ENCODE data around the gene SYT7. TPM values are rescaled to one million over a fixed set of nuclear protein-coding genes. Genes with fewer than 3 reads are reported as not detected.

The SYT7 gene
- total and polyA plus RNA-seq, 2 experiments from 2014 or later: 0.40 to 1.9 TPM

GRCh38 chr11:61477727-61478148 is 103.1 kb downstream of the SYT7 start:
- peaks cover 26% of the 10 kb centered on the region for H3K4me1 ChIP-seq (ENCODE audit: insufficient read depth)
- TF ChIP-seq EZH2phosphoT487 (IDR thresholded peaks at IDR 0.05; ENCODE audit: insufficient read depth, low read depth) (no peak), EZH2 (IDR thresholded peaks at IDR 0.05; ENCODE audit: insufficient read depth, poor library complexity, severe bottlenecking) (no peak)
- no peaks in the 10 kb centered on the region for H3K36me3 ChIP-seq (ENCODE audit: low read depth)
- no peaks in the 10 kb centered on the region for H3K79me2 ChIP-seq (ENCODE audit: insufficient read depth)
- peak; percentile 56 for DNase-seq
- H3K27me3 ChIP-seq (replicated peaks; ENCODE audit: insufficient read depth): no peaks in the 10 kb centered on the region
- no peak overlapping the region for H2AFZ ChIP-seq
- no peaks in the 10 kb centered on the region for H4K20me1 ChIP-seq (ENCODE audit: insufficient read depth)
- peaks cover 16% of the 10 kb centered on the region for H3F3A ChIP-seq (ENCODE audit: insufficient read depth)
- no peak overlapping the region for H3K9ac ChIP-seq
- in situ Hi-C loops (cut with MboI): loop anchor here (10.0 kb wide), 1 partner anchor 157 kb away; no protein-coding TSS in a partner anchor
- WGBS, 2 experiments (ENCODE audit: low coverage in 1 of 2, low lambda C conversion rate in 2 of 2, missing lambda C conversion rate in 2 of 2): 1 to 2% methylated on average over 16 to 18 of the region's 18 CpGs
- no peak overlapping the region for H3K4me3 ChIP-seq
- no peaks in the 10 kb centered on the region for H3K9me2 ChIP-seq (ENCODE audit: insufficient read depth)
- no peaks in the 10 kb centered on the region for H3K9me3 ChIP-seq (ENCODE audit: low read depth)
- no peak overlapping the region for H3K27ac ChIP-seq
- H3K4me2 ChIP-seq (ENCODE audit: unreplicated experiment): peak overlapping the region; percentile 53

GRCh38 chr11:61477126-61477525 is 103.8 kb downstream of the SYT7 start:
- H4K20me1 ChIP-seq (ENCODE audit: insufficient read depth): no peaks in the 10 kb centered on the region
- H3K27me3 ChIP-seq (replicated peaks; ENCODE audit: insufficient read depth): no peaks in the 10 kb centered on the region
- H3K9me3 ChIP-seq (ENCODE audit: low read depth): no peaks in the 10 kb centered on the region
- in situ Hi-C loops (cut with MboI): loop anchor here (10.0 kb wide), 1 partner anchor 158 kb away; no protein-coding TSS in a partner anchor
- no peaks in the 10 kb centered on the region for H3K79me2 ChIP-seq (ENCODE audit: insufficient read depth)
- TF ChIP-seq EZH2 (IDR thresholded peaks at IDR 0.05; ENCODE audit: insufficient read depth, poor library complexity, severe bottlenecking) (no peak), EZH2phosphoT487 (IDR thresholded peaks at IDR 0.05; ENCODE audit: insufficient read depth, low read depth) (no peak)
- no peak overlapping the region for H3K4me3 ChIP-seq
- H3K9ac ChIP-seq: no peak overlapping the region
- H2AFZ ChIP-seq: no peak overlapping the region
- H3K36me3 ChIP-seq (ENCODE audit: low read depth): no peaks in the 10 kb centered on the region
- peaks cover 22% of the 10 kb centered on the region for H3F3A ChIP-seq (ENCODE audit: insufficient read depth)
- peaks cover 32% of the 10 kb centered on the region for H3K4me1 ChIP-seq (ENCODE audit: insufficient read depth)
- no peak overlapping the region for H3K27ac ChIP-seq
- no peaks in the 10 kb centered on the region for H3K9me2 ChIP-seq (ENCODE audit: insufficient read depth)
- peak; percentile 62 for DNase-seq
- 7 to 8% methylated on average over 8 of the region's 8 CpGs for WGBS, 2 experiments (ENCODE audit: low coverage in 1 of 2, low lambda C conversion rate in 2 of 2, missing lambda C conversion rate in 2 of 2)
- H3K4me2 ChIP-seq (ENCODE audit: unreplicated experiment): peak overlapping the region; percentile 53

GRCh38 chr11:61476371-61476770 is 104.5 kb downstream of the SYT7 start:
- H2AFZ ChIP-seq: no peak overlapping the region
- no peaks in the 10 kb centered on the region for H3K79me2 ChIP-seq (ENCODE audit: insufficient read depth)

DNA sequence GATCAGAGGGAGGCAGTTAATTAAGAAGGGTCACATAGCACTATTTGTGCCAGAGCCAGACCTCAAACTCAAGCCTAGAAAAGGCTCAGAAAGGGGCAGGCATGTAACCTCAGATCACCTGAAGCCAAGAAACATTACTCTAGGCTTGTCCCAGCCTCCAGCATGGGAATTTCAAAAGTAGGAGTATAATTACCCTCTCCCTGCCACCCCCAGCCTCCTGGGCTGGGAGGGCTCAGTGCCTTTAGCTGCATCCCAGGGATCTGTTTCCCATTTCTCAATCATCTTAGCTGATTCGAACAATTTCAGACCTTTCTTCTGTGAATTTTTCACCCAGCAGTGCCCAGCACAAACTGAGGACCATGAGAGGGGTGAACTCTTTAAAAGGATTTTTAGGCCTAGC is 105.4 kb downstream of the SYT7 start:
- Histone ChIP-seq H3K36me3 (ENCODE audit: low read depth) (no peaks in the 10 kb centered on the region), H3K9me2 (ENCODE audit: insufficient read depth) (no peaks in the 10 kb centered on the region), H3K9ac (no peak overlapping the region), H3K27me3 (replicated peaks; ENCODE audit: insufficient read depth) (no peaks in the 10 kb centered on the region), H3F3A (ENCODE audit: insufficient read depth) (peaks cover 26% of the 10 kb centered on the region), H3K4me2 (ENCODE audit: unreplicated experiment) (no peak overlapping the region), H3K4me3 (no peak overlapping the region), H3K79me2 (ENCODE audit: insufficient read depth) (no peaks in the 10 kb centered on the region), H4K20me1 (ENCODE audit: insufficient read depth) (no peaks in the 10 kb centered on the region), H2AFZ (no peak overlapping the region), H3K4me1 (ENCODE audit: insufficient read depth) (peaks cover 38% of the 10 kb centered on the region), H3K27ac (no peak overlapping the region), H3K9me3 (ENCODE audit: low read depth) (no peaks in the 10 kb centered on the region)
- in situ Hi-C loops (cut with MboI): loop anchor here (10.0 kb wide), 1 partner anchor 159 kb away; no protein-coding TSS in a partner anchor
- DNase-seq: no peak
- TF ChIP-seq EZH2 (IDR thresholded peaks at IDR 0.05; ENCODE audit: insufficient read depth, poor library complexity, severe bottlenecking): no peak
- no peak for TF ChIP-seq EZH2phosphoT487 (IDR thresholded peaks at IDR 0.05; ENCODE audit: insufficient read depth, low read depth)
- 92 to 100% methylated on average over 1 of the region's 1 CpG for WGBS, 2 experiments (ENCODE audit: low coverage in 1 of 2, low lambda C conversion rate in 2 of 2, missing lambda C conversion rate in 2 of 2)

More at GRCh38 chr11:61476371-61476770, 104.5 kb downstream of the SYT7 start:
- no peaks in the 10 kb centered on the region for H3K36me3 ChIP-seq (ENCODE audit: low read depth)
- H3K27ac ChIP-seq: no peak overlapping the region
- no peak overlapping the region for H3K9ac ChIP-seq
- TF ChIP-seq EZH2 (IDR thresholded peaks at IDR 0.05; ENCODE audit: insufficient read depth, poor library complexity, severe bottlenecking): no peak
- TF ChIP-seq EZH2phosphoT487 (IDR thresholded peaks at IDR 0.05; ENCODE audit: insufficient read depth, low read depth): no peak
- H3K9me2 ChIP-seq (ENCODE audit: insufficient read depth): no peaks in the 10 kb centered on the region
- H4K20me1 ChIP-seq (ENCODE audit: insufficient read depth): no peaks in the 10 kb centered on the region
- H3K4me2 ChIP-seq (ENCODE audit: unreplicated experiment): no peak overlapping the region
- H3K4me3 ChIP-seq: no peak overlapping the region
- no peaks in the 10 kb centered on the region for H3K27me3 ChIP-seq (replicated peaks; ENCODE audit: insufficient read depth)
- H3K4me1 ChIP-seq (ENCODE audit: insufficient read depth): peaks cover 38% of the 10 kb centered on the region
- WGBS, 2 experiments (ENCODE audit: low coverage in 1 of 2, low lambda C conversion rate in 2 of 2, missing lambda C conversion rate in 2 of 2): 73 to 74% methylated on average over 3 of the region's 3 CpGs
- no peak for DNase-seq
- peaks cover 26% of the 10 kb centered on the region for H3F3A ChIP-seq (ENCODE audit: insufficient read depth)
- in situ Hi-C loops (cut with MboI): loop anchor here (10.0 kb wide), 1 partner anchor 158 kb away; no protein-coding TSS in a partner anchor
- H3K9me3 ChIP-seq (ENCODE audit: low read depth): no peaks in the 10 kb centered on the region
